GM12878 (cell line): ENCODE results near the gene ANKRD65. TPM values are rescaled to one million over a fixed set of nuclear protein-coding genes. Genes with fewer than 3 reads are reported as not detected.

ENCODE experiments used
- ATAC-seq: fragments of 200-7000 bp; cut with Tn5 transposase; 3 replicates; pipeline ENCODE4 v1.9.1; 2020; ENCODE audit warnings: mild to moderate bottlenecking, moderate library complexity
- BruUV-seq: library from RNA; stranded (reverse); fragments of 400-500 nt; replicated peaks from 2 replicates; lab custom pipeline; 2021; lab: Mats Ljungman, UMichigan
- CTCF ChIA-PET: fragments of 300-600 bp; sonication (Branson Sonifier 250); formaldehyde crosslinking; extraction: SDS; loops from one replicate; lab custom pipeline; 2021; ENCODE audit warnings: inconsistent platforms; lab: Yijun Ruan, JAX
- POLR2A ChIA-PET: fragments of 350-600 bp; formaldehyde crosslinking; extraction: SDS; loops from one replicate; lab custom pipeline; 2021; ENCODE audit warnings: inconsistent platforms; lab: Charles Lee
- RAD21 ChIA-PET: fragments of 300-600 bp; sonication (Branson Sonifier 250); formaldehyde crosslinking; loops from one replicate; lab custom pipeline; 2023; ENCODE audit warnings: antibody characterized with exemption; ENCODE audit not compliant: unreplicated experiment; lab: Charles Lee
- SMC1A ChIA-PET: fragments of 300-600 bp; sonication (Branson Sonifier 250); formaldehyde crosslinking; loops from one replicate; lab custom pipeline; 2023; ENCODE audit not compliant: unreplicated experiment, uncharacterized antibody; lab: Charles Lee
- DNase-seq: peaks from one replicate; pipeline ENCODE4 v3.0.0-alpha.2; 2011; ENCODE audit warnings: low read depth, low spot score
- FAIRE-seq: peaks from 3 replicates; lab custom pipeline; 2011; peaks lifted over from hg19 to GRCh38; lab: Jason Lieb, UNC
- H2AFZ ChIP-seq: 2 replicates; pipeline ENCODE4 v1.6.0; 2011; ENCODE audit warnings: low read depth, low read length, control low read depth; ENCODE audit not compliant: control insufficient read depth
- H3K27ac ChIP-seq: 2 replicates; pipeline ENCODE4 v1.5.1; 2011; ENCODE audit warnings: control low read depth; ENCODE audit not compliant: control insufficient read depth, insufficient read depth
- H3K27me3 ChIP-seq, 2 experiments: replicated peaks in 1 of 2; 2 replicates each; pipeline versions ENCODE4 v1.6.0 to v1.6.1; 2011; ENCODE audit warnings: low read length in 1 of 2; ENCODE audit not compliant: control insufficient read depth in 2 of 2, insufficient read depth in 2 of 2
- H3K36me3 ChIP-seq, 2 experiments: 2 replicates each; pipeline ENCODE4 v1.5.1; 2011; ENCODE audit warnings: low read length in 1 of 2; ENCODE audit not compliant: control insufficient read depth in 2 of 2, insufficient read depth in 2 of 2
- H3K4me1 ChIP-seq: 2 replicates; pipeline ENCODE4 v1.6.1; 2011; ENCODE audit warnings: mild to moderate bottlenecking, low read length, moderate library complexity, mixed read lengths; ENCODE audit not compliant: control insufficient read depth, insufficient read depth
- H3K4me2 ChIP-seq: 2 replicates; pipeline ENCODE4 v1.6.0; 2011; ENCODE audit warnings: control low read depth; ENCODE audit not compliant: control insufficient read depth, insufficient read depth
- H3K4me3 ChIP-seq: fragments of 200-600 bp; sonication (generic); 2 replicates; pipeline ENCODE4 v1.5.1; 2016
- H3K79me2 ChIP-seq: 2 replicates; pipeline ENCODE4 v1.6.0; 2011; ENCODE audit warnings: low read length; ENCODE audit not compliant: control insufficient read depth, insufficient read depth
- H3K9ac ChIP-seq: 2 replicates; pipeline ENCODE4 v1.8.0; 2011; ENCODE audit warnings: low read length, control low read depth, mixed read lengths; ENCODE audit not compliant: control insufficient read depth, insufficient read depth
- H3K9me3 ChIP-seq: replicated peaks from 3 replicates; pipeline ENCODE4 v1.5.1; 2011; ENCODE audit warnings: mild to moderate bottlenecking, low read length; ENCODE audit not compliant: control insufficient read depth, insufficient read depth
- H4K20me1 ChIP-seq: 2 replicates; pipeline ENCODE4 v1.6.0; 2011; ENCODE audit not compliant: control insufficient read depth, insufficient read depth
- BACH1 ChIP-seq: fragments of 450-650 bp; IDR thresholded peaks from 2 replicates; pipeline ENCODE4 v1.6.1; 2017; ENCODE audit warnings: mild to moderate bottlenecking, borderline replicate concordance
- BHLHE40 ChIP-seq, 2 experiments: fragments of 450-650 bp in 1 of 2; IDR thresholded peaks; 2 replicates each; pipeline ENCODE4 v1.6.1; 2011 to 2017; ENCODE audit warnings: low read depth in 2 of 2, borderline replicate concordance in 1 of 2, improper control_type of control experiment in 1 of 2, low read length in 1 of 2, mild to moderate bottlenecking in 1 of 2
- NBN ChIP-seq: fragments of 450-650 bp; IDR thresholded peaks from 2 replicates; pipeline ENCODE4 v1.6.1; 2016
- NFYB ChIP-seq: IDR thresholded peaks from 2 replicates; pipeline ENCODE4 v1.6.1; 2011; ENCODE audit warnings: low read depth, mild to moderate bottlenecking, low read length, improper control_type of control experiment, moderate library complexity; ENCODE audit not compliant: insufficient read depth
- SMAD1 ChIP-seq: fragments of 450-650 bp; IDR thresholded peaks from 2 replicates; pipeline ENCODE4 v1.6.1; 2018; ENCODE audit warnings: mild to moderate bottlenecking, low read depth; ENCODE audit not compliant: partially characterized antibody
- SREBF2 ChIP-seq: IDR thresholded peaks from 2 replicates; pipeline ENCODE4 v1.6.1; 2012; ENCODE audit warnings: mild to moderate bottlenecking, low read length
- SUPT20H ChIP-seq: IDR thresholded peaks from 2 replicates; pipeline ENCODE4 v1.6.1; 2011; ENCODE audit warnings: low read depth, mild to moderate bottlenecking, low read length, moderate library complexity, borderline replicate concordance; ENCODE audit not compliant: control insufficient read depth
- WGBS: methylation state at CpG from one replicate; pipeline ENCODE4 v1.1.6; 2016; ENCODE audit warnings: low lambda C conversion rate; ENCODE audit not compliant: insufficient replicate concordance, insufficient coverage; ENCODE audit errors: missing lambda C conversion rate; 5-methylcytosine and 5-hydroxymethylcytosine counted together
- in situ Hi-C: fragments of 300-500 bp; cut with MboI; formaldehyde crosslinking; loops from 9 replicates; pipeline ENCODE4 v1.14.3; 2018; ENCODE audit warnings: mixed read lengths
- intact Hi-C: fragments of 100-400 bp; cut with micrococcal nuclease; formaldehyde crosslinking; loops from one replicate; pipeline ENCODE4 v1.14.2; 2022; ENCODE audit not compliant: unreplicated experiment
- polyA plus RNA-seq, 11 experiments: library from polyadenylated mRNA; depleted of rRNA in 4 of 11; unstranded in 6 of 11; stranded (reverse) in 5 of 11; fragments of >200 nt; fragmentation: Nextera tagmentation in 4 of 11; fragmentation: Illumina TruSeq in 1 of 11; extraction: Ambion mirVana in 4 of 11; extraction: Trizol in 1 of 11; gene quantifications; 1 replicate in 1 of 11; 2 replicates in 10 of 11; pipeline versions ENCODE4 v1.2.1 to v1.2.3, GENCODE V29; 2011 to 2016; ENCODE audit warnings: inconsistent platforms in 2 of 11, missing spikeins in 2 of 11, low read depth in 1 of 11
- total RNA-seq, 4 experiments: library from RNA; depleted of rRNA in 3 of 4; stranded (reverse); fragments of >200 nt in 3 of 4; fragmentation: Illumina TruSeq in 1 of 4; extraction: Trizol in 1 of 4; gene quantifications; 2 replicates each; pipeline versions ENCODE4 v1.2.1 to v1.2.3, GENCODE V29; 2013 to 2021
- TF ChIP-seq, protein P1 (sequence below): fragments of 450-650 bp; IDR thresholded peaks from 2 replicates; pipeline ENCODE4 v1.6.1; 2016; ENCODE audit warnings: mild to moderate bottlenecking
- TF ChIP-seq, protein P2 (sequence below): IDR thresholded peaks from 2 replicates; pipeline ENCODE4 v1.6.1; 2011; ENCODE audit warnings: mild to moderate bottlenecking, low read depth, low read length, moderate library complexity; ENCODE audit not compliant: insufficient replicate concordance

The ANKRD65 gene
- total and polyA plus RNA-seq, 10 of the 15 experiments (the other 5 are each of a cell fraction or from before 2014, with no cell fraction given) = 0.05 to 2.8 (median 0.37) TPM

DNA sequence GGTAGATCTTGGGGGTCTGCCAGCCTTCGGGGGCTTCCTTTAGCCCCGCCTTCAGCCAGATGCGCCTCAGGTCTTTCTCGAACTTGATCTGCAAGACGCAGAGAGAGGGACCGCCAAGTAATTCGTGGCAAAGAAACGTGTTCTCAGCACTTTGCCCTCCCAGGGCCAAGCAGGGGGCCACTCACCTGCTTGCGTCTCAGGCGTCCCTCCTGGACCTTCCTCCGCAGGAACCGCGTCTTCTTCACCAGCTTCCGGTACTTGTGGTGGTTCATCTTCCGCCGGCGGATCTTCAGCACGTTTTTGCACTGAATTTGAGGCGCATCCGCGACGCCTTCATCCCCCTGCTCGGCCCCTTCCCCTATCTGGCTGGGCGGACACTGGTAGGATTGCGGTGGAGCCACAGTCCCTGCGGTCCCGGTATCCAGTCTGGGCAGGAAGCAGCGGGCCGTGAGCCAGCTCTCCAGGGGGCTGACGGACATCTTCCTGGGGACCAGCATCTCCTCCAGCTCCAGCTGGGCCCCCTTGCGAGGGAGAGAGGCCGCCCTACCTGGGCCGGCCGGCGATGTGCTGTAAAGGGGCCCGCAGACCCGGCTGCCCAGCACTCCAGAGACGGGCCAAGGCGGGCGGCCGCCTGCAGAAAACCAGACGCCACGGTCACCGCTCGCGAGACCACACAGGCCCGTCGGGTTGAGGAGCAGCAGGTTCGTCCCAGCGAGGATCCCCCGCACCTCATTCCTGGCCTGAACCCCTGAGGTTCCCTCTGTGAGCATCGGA lies 47.1 kb downstream of the ANKRD65 start (continued):
- TF ChIP-seq, protein P1, sequence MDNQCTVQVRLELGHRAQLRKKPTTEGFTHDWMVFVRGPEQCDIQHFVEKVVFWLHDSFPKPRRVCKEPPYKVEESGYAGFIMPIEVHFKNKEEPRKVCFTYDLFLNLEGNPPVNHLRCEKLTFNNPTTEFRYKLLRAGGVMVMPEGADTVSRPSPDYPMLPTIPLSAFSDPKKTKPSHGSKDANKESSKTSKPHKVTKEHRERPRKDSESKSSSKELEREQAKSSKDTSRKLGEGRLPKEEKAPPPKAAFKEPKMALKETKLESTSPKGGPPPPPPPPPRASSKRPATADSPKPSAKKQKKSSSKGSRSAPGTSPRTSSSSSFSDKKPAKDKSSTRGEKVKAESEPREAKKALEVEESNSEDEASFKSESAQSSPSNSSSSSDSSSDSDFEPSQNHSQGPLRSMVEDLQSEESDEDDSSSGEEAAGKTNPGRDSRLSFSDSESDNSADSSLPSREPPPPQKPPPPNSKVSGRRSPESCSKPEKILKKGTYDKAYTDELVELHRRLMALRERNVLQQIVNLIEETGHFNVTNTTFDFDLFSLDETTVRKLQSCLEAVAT = no peak

DNA sequence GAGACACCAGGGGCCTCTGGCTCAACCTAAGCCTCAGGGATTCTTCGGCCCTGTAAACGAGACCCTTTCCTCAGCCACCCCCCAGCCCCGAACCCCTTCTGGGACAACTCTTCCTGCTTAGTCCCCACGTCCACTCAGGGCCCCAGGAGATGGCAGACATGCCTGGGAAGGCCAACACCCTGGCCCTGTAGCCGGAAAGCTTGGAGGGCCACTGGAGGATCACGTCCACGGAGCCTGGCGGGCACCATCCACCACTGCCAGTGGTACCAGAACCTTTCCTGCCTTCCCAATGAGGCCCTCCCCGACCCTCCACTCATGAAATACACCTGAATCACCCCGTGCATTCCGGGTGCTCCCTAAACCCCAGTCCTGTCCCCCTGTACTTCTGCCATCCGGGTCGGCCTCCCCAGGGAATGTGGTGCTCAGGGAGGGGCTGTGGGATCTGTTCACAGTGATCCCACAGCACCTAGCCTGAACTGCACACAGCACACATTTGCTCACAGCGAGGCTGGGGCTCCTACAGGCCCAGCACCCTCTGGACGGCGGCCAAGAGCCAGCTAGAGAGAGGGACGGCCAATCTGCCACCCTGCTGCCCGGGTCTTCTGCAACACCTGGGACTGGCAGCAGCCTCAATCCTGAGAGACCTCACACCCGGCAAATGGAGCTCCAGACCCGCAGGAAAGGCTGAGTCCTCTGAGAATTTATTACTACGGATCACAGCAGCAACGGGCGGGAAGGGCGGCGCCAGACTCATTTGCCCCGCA lies 47.8 kb downstream of the ANKRD65 start:
- TF ChIP-seq SUPT20H (no peak), SMAD1 (no peak), BACH1 (no peak), NFYB (no peak), NBN (no peak), BHLHE40 (IDR thresholded peaks at IDR 0.05; ENCODE audit: borderline replicate concordance in 1 of 2, low read depth in 2 of 2, low read length in 1 of 2) (no peak), SREBF2 (no peak)
- TF ChIP-seq, protein P2, sequence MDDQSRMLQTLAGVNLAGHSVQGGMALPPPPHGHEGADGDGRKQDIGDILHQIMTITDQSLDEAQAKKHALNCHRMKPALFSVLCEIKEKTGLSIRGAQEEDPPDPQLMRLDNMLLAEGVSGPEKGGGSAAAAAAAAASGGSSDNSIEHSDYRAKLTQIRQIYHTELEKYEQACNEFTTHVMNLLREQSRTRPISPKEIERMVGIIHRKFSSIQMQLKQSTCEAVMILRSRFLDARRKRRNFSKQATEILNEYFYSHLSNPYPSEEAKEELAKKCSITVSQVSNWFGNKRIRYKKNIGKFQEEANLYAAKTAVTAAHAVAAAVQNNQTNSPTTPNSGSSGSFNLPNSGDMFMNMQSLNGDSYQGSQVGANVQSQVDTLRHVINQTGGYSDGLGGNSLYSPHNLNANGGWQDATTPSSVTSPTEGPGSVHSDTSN = no peak
- TF ChIP-seq, all 136 proteins: peak for 0
- Histone ChIP-seq H3K27ac (no peak overlapping the region), H3K4me1 (peaks cover 24% of the 10 kb centered on the region), H2AFZ (no peak overlapping the region), H3K4me3 (peak overlapping the region; percentile 94; the same call in 1 of the 2 replicates), H3K36me3 (peaks cover 0 to 3% of the 10 kb centered on the region in 2 experiments; a peak in 2 of 4 replicates), H3K27me3 (no peaks in the 10 kb centered on the region), H3K9ac (no peak overlapping the region), H3K4me2 (peak overlapping the region; percentile 95), H3K9me3 (no peaks in the 10 kb centered on the region), H4K20me1 (no peaks in the 10 kb centered on the region), H3K79me2 (peaks cover 30% of the 10 kb centered on the region)
- CTCF ChIA-PET = interaction anchor here (0.7 to 2.8 kb wide), 12 partner anchors 18 to 359 kb away, joined by 3 to 15 read pairs (median 6); partner anchors contain the start of genes DVL1 and MRPL20
- RAD21 ChIA-PET = interaction anchor here (1.0 to 1.3 kb wide), 2 partner anchors 25 to 26 kb away, joined by 3 read pairs; partner anchors contain the start of gene CCNL2
- SMC1A ChIA-PET = interaction anchor here (0.6 to 1.5 kb wide), 2 partner anchors 52 to 65 kb away, joined by 3 to 6 read pairs; no protein-coding TSS in a partner anchor
- FAIRE-seq (no peak), DNase-seq (no peak), ATAC-seq (no peak)
- POLR2A ChIA-PET = no interaction called here
- BruUV-seq = no TSS peak
- in situ Hi-C loops (no loop called here), intact Hi-C loops (loop anchor here (10.0 kb wide), 1 partner anchor 132 kb away; no protein-coding TSS in a partner anchor)
- 85% methylated on average over 26 of the region's 26 CpGs for WGBS
